ENCODE results near the gene AP4S1.
"Not testable (repeated sequence)": the region's sequence is repeated elsewhere in the genome, so short reads cannot be mapped to it uniquely, and the experiment has no call there.

AP4S1 gene

DNA sequence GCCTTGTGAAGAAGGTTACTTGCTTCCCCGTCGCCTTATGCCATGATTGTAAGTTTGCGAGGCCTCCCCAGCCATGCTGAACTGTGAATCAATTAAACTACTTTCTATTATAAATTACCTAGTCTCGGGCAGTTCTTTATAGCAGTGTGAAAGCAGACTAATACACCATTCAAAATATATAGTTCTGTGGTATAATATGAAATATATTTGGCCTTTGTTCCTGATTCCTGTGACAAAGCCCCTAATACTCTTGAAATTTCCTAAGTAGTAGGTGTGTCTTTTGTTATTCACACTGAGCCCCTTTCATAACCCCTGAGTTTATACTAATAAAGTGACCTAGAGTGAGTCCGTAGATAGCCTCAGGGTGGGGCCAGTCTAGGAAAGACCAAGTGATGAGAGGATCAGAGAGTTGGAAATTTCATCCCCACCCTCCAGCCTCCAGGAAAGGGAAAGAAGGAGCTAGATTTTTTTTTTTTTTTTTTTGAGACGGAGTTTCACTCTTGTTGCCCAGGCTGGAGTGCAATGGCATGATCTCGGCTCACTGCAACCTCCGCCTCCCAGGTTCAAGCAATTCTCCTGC lies 20.1 kb downstream of the AP4S1 start:
- DNase-seq: no peak

DNA sequence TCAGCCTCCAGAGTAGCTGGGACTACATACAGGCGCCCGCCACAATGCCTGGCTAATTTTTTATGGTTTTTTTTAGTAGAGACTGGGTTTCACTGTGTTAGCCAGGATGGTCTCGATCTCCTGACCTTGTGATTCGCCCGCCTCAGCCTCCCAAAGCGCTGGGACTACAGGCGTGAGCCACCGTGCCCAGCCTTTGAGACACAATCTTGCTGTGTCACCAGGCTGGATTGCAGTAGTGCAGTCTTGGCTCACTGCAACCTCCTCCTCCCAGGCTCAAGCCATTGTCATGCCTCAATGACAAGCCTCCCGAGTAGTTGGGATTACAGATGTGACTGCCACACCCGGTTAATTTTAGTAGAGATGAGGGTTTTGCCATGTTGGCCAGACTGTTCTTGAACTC lies 22.1 kb downstream of the AP4S1 start:
- no peak for DNase-seq

DNA sequence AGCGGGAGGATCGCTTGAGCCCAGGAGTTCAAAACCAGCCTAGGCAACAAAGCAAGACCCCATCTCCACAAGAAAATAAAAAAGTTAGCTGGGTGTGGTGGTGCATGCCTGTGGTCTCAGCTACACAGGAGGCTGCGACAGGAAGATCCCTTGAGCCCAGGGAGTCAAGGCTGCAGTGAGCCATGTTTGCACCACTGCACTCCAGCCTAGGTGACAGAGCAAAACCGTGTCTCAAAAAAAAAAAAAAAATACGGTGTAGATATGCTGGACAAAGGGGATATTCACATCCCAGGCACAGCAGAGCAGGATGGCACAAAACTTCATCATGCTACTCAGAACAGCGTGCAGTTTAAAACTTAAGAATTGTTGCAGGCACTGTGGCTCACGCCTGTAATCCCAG lies 25.6 kb downstream of the AP4S1 start:
- no peak for DNase-seq

DNA sequence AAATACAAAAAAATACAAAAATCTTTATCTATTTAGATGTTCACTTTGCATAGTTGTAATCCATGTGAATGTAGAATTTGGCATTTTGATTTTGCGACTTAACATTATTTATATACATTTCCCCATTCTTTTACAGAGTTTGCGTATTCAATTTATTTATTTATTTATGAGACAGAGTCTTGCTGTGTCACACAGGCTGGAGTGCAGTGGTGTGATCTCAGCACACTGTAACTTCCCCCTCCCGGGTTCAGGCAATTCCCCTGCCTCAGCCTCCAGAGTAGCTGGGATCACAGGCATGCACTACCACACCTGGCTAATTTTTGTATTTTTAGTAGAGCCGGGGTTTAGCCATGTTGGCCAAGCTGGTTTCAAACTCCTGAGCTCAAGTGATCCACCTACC lies 26.1 kb downstream of the AP4S1 start:
- DNase-seq: no peak

DNA sequence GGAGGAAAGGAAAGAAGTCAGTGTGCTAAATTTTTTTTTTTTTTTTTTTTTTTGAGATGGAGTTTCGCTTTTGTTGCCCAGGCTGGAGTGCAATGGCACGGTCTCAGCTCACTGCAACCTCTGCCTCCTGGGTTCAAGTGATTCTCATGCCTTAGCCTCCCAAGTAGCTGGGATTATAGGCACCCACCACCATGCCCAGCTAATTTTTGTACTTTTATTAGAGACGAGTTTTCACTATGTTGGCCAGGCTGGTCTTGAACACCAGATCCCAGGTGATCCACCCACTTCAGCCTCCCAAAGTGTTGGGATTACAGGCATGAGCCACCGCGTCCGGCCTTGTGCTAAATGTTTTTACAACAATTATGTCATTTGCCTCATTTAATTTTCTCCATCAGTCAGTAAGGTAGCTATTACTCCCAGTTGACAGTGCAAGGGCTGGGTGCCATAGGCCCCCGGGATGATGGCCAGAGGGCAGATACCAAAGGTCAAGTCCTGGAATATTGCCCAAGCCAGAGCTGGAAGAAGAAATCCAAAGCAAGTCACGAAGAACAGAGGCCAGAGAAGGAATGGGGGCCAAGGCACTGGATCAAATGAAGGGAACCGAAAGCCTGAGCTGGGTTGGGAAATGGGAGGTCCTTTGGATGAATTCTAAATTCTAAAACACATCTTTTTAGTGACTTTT lies 27.6 kb downstream of the AP4S1 start:
- not testable (repeated sequence) for DNase-seq

DNA sequence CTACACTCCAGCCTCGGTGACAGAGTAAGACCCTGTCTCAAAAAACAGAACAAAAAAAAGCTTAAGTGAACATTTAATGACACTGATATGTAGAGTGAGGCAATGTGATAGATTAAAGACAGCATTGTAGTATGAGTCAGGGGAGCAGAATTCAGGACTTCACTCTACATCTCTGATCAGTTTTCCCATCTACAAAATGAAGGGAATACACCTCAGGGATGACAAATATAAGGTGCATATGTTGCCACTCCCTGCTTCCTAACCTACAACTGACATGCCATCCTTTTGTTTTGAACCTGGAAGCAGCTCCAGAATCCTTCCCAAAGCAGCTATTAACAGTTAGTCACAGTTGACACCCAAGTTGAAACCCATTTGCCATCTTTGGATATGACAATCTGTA lies 31.6 kb downstream of the AP4S1 start:
- DNase-seq: no peak

DNA sequence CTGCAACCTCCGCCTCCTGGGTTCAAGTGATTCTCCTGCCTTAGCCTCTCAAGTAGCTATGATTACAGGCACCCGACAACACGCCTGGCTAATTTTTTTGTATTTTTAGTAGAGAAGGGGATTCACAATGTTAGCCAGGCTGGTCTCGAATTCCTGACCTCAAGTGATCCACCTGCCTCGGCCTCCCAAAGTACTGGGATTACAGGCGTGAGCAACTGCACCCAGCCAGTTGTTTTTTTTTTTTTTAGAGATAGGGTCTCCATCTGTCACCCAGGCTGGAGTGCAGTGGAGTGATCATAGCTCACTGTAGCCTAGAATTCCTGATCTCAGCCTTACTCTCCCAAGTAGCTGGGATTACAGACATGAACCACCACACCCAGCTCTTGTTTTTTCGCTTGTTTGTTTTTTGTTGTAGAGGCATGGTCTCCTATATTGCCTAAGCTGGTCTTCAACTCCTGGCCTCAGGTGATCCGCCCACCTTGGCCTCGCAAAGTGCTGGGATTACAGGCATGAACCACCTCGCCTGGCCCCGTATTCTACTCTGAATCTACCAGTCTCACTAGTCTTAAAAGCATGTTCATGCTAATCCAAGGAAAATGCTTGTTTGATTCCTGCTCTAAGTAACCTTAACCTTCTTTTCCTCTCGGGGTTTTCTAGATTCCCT lies 32.4 kb downstream of the AP4S1 start:
- DNase-seq: no peak

DNA sequence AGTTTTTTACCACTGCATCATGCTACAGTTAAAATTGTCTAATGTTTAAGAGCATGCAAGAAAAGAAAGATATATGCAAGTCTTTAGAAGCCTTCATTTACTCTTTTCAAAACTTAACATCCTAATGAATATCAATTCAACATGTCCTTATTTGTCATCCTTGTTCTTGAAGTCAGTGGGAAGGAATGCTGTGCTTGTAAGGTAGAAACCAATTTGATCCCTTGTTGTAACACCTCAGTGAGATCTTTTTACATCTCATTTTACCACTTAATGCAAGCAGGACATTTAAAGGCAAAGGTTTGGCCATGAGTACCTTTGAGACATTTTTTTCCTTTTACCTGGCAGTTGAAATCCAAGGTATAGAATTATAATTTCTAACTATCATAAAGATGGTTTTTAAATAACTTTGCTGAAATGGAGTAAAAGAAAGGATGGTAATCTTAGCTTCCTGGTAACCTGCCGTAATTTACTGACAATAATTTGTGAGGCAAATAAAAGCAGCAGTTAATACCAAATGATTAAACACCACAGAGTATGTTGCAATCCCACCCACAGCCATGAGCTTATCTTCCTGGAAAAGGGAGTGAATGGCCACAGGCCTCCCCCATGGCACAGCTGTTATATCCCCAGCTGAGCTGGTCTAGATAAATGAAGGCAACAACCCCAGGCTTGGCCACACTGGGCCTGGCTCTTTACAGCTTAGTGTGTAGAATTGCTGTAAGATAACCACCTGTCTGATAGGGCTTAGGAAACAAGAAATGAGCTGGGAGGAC lies 33.9 kb downstream of the AP4S1 start:
- DNase-seq: no peak

DNA sequence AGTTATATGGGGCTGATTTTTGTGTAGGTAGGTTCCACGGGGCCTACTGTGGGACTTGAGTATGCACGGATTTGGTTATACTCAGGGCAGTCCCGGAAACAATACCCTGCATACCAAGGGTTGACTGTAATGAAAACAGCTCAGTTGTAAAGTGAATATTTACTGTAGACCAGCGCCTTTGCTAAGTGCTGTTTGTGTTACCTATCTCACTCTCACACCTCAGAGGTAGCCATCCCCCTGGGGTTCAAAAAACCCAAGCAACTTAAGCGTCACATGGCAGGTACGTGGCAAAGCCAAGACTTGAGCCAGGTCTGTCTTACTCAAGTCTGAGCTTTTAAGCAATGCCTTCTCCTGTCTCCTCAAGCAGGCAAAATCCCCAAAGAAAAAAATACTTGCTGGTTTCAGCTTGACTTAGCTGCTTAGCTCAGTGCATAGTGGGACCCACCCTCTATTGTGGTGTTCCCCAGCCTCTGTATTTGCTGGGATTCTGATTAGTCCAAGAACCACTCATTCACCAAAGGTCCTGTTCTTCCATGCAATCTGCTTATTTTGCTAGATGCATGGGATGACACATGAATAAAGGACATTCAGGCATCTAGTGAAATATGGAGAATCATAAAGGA lies 34.9 kb downstream of the AP4S1 start:
- DNase-seq: no peak

DNA sequence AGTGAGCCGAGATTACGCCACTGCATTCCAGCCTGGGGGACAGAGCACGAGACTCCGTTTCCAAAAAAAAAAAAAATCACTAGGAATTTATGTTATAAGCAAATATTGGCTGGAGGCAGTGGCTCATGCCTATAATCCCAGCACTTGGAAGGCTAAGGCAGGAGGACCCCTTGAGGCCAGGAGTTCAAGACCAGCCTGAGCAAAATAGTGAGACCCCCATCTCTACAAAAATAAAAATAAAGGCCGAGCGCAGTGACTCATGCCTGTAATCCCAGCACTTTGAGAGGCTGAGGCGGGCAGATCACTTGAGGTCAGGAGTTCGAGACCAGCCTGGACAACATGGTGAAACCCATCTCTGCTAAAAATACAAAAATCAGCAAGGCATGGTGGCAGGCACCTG lies 37.5 kb downstream of the AP4S1 start:
- DNase-seq: not testable (repeated sequence)

DNA sequence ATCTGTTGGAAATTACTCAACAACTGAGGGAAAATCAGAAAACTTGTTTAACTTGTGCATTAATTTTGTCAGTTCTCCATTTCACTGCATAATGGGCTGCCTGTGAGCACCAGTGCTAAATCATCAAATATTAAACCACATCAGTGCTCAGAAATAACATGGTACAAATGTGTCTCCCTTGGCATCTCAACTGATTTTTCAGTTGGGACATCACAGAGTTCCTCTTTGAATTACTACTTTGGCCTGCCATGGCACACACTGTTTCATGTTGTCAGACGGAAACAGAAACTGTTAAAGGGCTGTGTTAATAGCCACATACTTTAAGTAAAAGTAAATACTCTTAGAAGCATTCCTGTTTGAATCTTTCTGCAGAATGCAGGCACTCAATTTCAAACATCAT lies 42.8 kb downstream of the AP4S1 start:
- no peak for DNase-seq

DNA sequence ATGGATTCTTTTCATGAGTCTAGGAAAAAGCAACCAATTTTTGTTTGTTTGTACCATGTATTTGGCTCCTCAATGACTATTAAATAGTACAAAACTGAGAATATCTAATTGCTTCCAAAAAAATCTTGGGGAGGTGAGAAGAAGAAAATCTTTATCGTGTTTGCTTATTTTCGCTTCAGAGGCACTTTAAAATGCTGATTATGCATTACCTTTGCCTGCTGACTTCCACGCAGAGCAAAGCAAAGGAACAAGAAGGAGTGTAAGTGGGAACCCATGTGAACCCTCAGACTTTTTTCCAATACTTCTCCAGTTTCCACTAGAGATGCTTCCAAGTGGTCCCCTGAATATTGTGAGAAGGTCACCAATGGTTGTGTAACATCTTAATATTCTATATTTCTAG lies 43.9 kb downstream of the AP4S1 start:
- no peak for DNase-seq

DNA sequence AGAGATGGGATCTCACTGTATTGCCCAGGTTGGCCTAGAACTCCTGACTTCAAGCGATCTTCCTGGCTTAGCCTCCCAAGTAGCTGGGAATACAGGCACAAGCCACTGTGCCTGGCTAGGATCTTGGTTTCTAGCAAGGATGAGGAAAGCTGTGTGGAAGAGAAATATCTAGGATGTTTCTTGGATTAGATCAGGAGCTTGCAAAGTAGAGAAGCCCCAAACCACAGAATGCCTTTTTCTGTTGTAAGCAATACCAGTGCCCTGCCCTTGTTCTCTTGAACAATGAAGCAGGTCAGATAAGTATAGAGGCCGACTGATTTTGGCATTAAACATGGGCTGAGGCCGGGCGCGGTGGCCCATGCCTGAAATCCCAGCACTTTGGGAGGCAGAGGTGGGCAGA lies 45.0 kb downstream of the AP4S1 start:
- DNase-seq: no peak

DNA sequence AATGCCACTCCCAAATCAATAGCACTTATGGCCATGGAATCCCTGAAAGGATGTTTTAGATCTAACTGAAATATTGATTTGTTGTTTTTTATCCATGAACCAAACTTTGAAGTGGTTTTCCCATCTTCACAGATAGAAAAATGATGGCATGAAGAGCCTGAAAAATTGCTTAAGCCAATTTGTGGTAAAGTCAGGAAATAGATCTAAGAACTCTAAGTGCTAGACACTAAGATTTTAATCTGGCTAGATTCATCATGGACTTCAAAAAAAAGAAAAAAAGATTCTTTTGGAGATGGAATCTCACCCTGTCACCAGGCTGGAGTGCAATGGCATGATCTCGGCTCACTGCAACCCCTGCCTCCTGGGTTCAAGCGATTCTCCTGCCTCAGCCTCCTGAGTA lies 45.7 kb downstream of the AP4S1 start:
- no peak for DNase-seq

DNA sequence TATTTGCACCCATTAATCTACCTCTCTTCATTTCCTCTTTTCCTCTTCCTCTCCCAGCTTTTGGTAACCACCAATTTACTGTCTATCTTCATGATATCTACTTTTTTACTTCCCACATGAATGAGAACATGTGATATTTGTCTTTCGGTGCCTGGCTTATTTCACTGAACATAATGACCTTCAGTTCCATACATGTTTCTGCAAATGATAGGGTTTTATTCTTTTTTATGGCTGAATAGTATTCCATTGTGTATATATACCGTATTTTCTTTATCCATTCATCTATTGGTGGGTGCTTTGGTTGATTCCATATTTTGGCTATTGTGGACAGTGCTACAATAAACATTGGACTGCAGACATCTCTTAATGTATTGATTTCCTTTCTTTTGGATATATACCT lies 49.7 kb downstream of the AP4S1 start:
- no peak for DNase-seq

DNA sequence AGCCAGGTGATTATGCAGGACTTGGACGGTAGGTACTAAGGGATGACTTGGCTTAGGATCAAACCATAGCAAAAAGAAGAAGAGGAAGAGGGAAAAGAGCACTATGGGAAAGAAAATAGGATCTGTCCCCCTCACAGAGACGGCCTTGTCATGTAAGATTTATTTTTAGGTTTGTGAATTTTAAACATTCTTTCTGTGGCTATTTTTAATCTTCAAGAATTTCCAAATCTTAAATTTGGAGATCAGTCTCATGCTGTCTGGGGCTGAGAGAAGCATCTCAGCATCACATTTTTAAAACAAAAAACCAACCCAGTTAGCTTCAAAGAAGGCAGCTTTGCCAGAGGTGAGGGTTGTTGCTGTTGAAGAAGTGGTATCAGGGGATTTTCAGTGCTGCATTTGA lies 53.3 kb downstream of the AP4S1 start:
- DNase-seq: no peak

DNA sequence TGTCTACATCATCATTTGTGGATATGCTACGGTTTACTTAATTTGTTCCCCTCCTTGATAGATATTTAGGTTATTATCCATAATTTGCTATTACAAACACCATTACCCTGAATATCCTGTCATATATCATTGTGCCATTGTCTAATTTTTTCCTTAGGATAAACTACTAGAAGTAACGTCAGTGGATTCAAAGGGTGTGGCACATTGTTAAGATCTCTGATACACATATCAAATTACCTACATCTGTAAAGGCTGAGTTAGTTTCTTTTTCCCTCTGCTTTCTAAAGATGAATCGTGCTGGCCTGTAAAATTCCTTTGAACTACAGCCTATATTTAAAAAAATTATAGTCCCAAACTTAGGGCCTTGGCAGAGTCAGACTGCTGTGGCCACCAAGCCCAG lies 54.6 kb downstream of the AP4S1 start:
- no peak for DNase-seq

DNA sequence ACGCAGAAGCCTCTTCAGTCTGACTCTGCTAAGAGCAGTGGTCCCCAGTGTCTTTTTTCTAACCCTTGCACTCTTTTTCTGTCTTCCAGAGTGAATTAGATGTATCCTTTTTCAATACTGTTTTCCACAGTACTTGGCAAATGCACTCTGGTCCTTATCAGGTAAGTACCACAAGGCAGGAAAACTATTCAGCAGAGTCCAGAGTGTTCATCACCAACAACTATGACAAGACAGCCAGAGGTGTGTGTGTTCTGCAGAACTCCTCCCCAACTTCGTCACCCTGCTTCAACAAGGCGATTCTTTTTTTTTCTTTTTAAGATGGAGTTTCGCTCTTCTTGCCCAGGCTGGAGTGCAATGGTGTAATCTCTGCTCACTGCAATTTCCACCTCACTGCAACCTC lies 55.0 kb downstream of the AP4S1 start:
- DNase-seq: no peak

DNA sequence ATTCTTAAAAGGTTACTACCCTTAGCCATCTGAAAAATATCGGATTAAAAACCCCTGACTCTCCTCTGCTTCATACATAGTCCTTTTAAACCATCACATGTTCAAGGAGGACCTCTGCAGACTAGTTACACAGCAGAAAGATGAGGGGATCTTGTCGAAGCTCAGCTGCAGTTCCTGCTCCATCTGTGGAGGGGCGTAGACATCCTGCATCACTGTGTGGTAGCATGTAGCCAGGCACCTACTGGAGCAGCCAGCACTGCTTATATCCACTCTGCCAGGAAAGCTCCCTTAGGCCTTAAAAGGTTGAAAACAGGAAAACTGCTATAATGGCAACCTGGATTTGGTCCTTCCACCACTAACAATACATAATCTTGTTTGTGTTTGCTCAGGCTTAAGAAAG lies 58.3 kb downstream of the AP4S1 start:
- no peak for DNase-seq

DNA sequence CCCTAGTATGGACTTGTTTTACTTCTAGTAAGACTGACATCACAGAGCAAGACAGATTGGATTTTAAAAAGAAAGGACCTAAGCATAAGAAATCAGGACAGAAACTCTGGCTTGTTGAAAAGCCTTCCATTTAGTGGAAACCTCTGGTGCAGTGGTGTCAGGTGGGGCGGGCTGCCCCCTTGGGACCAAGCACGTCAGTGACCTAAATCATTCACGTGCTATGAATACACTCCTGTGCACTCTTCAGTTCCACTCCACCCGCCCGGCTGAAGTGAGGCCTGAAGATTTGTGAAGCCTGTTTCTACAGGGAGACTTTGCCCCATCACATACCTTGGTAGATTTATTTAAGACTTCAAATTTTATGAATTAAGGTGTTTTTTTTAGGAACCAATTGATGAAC lies 58.9 kb downstream of the AP4S1 start:
- no peak for DNase-seq

DNA sequence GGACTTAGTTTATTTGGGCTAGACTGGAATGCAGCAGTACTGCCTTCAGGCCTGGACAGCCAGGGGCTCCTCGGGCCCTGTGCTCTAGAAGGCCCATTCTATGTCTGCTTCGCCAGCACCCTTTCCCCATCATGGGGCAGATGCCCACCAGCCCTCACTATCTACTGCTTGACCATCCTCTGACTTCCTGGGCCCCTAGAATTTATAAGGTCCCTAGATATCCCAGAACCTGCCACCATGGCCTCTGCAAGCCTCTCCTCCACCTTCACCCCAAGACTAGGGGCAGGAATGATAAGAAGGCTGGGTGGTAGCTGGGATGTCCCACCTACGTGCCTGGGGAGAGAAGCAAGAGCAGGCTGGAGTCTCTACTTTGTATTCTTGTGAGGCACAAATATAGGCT lies 59.6 kb downstream of the AP4S1 start:
- DNase-seq: no peak

DNA sequence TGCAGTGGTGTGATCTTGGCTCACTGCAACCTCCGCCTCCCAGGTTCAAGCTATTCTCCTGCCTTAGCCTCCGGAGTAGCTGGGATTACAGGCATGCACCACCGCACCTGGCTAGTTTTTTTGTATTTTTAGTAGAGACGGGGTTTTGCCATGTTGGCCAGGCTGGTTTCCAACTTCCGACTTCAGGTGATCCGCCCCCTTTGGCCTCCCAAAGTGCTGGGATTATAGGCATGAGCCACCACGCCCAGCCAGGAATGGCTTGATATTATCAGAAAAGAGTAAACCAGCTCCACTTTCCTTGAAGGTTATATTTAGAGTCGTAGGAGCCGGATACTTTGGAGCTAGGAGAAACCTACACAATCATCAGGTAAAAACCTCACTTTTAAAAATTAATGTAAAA lies 61.0 kb downstream of the AP4S1 start:
- not testable (repeated sequence) for DNase-seq
